Hepatocyte (in vitro differentiated cells): ENCODE data around the gene LRRN4CL.

Experiments
- CTCF ChIP-seq: fragments of 200-600 bp; sonication (generic); IDR thresholded peaks from 2 replicates; pipeline ENCODE4 v1.5.1; 2016; ENCODE audit warnings: antibody characterized with exemption, mild to moderate bottlenecking; ENCODE audit not compliant: poor library complexity
- EZH2 ChIP-seq: fragments of 200-600 bp; sonication (generic); IDR thresholded peaks from 2 replicates; pipeline ENCODE4 v1.6.1; 2016; ENCODE audit warnings: antibody characterized with exemption, mild to moderate bottlenecking, borderline replicate concordance
- EZH2phosphoT487 ChIP-seq: fragments of 200-600 bp; sonication (generic); IDR thresholded peaks from one replicate; pipeline ENCODE4 v1.6.1; 2018; ENCODE audit warnings: antibody characterized with exemption, mild to moderate bottlenecking, low read depth, moderate library complexity; ENCODE audit not compliant: unreplicated experiment, severe bottlenecking

DNA sequence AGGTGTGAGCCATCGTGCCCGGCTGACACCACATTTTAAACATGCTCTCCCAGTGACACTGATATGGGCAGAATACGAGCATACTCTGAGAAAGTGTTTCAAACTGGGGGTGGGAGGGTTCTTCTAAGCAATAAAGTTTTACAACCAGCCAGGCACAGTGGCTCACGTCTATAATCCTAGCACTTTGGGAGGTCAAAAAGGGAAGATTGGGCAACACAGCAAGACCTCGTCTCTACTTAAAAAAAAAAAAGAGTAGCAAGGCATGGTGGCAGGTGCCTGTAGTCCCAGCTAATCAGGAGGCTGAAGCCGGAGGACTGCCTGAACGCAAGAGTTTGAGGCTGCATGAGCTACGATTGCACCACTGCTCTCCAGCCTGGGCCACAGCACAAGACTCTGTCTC lies 45.1 kb downstream of the LRRN4CL start:
- no peak for TF ChIP-seq CTCF
- no peak for TF ChIP-seq EZH2phosphoT487
- no peak for TF ChIP-seq EZH2
